GM18909 (cell line): ENCODE results near the gene AKR1C8.
"Not testable (repeated sequence)": the region's sequence is repeated elsewhere in the genome, so short reads cannot be mapped to it uniquely, and the experiment has no call there.

Source experiments
- ATAC-seq: cut with Tn5 transposase; IDR thresholded peaks from one replicate; pipeline ENCODE4 v1.9.1; 2021; ENCODE audit warnings: mild to moderate bottlenecking; ENCODE audit not compliant: unreplicated experiment, poor library complexity

The AKR1C8 gene

DNA sequence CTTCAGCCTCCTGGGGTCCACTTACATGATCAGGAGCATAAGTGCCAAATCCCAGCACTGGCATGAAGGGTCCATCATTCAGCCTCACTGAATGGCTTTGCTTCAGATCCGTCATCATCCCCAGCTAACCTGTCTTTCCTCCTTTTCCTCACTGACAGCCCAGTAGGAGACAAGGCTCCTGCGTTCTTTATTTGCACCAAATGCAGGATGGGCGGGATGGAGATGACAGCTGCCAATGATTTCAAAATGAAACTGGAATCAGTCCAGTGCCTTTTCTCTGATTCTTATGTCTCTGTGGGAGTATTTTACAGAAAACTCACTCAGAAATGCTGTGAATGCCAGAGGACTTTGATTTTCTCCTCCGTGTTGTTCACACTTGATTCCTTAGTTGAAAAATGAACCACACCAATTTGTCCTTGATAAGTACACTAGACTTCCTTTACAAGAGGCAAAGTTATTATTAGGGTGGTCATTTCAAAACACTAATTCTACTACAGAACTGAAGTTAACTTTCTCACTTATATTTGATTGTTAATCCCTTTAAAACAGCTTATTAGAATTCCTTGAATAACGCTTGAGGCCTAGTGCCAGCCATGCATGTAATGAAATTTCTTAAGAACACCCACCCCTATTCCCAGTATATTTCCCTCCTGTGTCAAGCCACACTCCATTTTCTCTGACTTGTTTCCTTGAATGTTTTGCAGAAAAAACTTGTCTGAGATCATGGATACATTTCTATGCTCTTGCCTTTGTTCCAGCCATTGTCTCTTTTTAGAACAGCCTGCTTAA is at the start of gene AKR1C8:
TSS of gene AKR1C8 (minus strand) at position 164 of the 789 bp plus-strand sequence. CDS start at position 118, 46 bp downstream.
- no peak for ATAC-seq

DNA sequence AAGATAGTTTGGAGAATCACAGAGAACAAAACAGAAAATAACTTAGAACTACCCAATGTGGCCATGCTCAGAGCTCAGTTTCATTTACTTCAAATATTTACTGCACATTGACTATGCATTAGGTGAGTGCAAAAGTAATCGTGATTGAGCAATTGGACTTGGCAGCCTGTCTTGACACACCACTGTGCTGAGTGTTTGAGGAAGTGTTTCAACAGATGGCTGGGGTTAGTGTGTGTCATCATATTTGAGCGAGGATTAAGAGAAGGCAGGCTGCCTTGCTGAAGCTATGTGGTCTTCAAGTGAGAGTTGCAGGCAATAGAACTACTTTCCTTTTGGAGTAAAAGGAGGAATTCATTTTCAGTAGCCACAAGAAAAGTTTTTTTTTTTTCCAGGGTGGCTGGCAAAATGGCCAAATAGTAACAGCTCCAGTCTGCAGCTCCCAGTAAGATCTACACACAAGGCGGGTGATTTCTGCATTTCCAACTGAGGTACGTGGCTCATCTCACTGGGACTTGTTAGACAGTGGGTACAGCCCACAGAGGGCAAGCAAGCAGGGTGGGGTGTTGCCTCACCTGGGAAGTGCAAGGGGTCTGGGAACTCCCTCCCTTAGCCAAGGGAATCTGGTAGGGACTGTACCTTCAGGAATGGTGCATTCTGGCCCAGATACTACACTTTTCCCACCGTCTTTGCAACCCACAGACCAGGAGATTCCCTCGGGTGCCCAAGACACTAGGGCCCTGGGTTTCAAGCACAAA is 49.3 kb upstream of the AKR1C8 start:
- no peak for ATAC-seq

DNA sequence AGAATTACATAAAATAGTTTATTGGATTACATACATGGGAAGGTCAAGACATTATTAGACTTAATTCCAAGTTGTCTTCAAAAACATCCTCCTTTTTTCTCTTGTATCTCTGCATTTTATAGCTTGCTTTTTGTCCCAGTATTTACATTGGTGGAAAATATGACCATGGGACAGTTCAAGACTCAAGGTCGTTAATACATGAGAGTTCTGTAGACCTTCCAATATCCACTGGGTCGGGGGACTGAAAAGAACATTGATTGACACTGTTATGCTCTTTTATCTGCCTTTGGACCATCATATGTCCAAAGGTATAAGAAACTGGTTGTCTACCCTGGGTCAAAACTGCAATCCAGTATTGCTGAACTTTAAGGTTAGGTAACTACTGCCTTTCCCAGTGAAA is 48.4 kb upstream of the AKR1C8 start:
- no peak for ATAC-seq

DNA sequence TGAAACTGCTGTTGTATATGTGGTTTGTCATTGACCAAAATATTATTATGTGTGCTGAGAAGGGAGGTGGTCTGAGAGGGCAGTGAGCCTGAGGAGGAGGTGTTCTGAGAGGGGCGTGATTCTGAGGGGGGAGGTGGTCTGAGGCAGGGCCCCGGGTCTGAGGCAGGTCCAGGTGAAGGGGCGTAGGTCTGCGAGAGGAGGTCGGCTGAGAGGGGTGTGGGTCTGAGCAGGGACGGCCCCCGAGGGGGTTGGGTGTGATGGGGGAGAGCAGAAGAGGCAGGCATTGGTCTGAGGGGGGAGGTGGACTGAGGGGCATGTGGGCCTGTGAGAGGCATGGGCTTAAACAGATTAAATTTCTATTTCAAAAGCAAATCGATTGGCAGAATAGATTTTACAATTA is 44.1 kb upstream of the AKR1C8 start:
- no peak for ATAC-seq

DNA sequence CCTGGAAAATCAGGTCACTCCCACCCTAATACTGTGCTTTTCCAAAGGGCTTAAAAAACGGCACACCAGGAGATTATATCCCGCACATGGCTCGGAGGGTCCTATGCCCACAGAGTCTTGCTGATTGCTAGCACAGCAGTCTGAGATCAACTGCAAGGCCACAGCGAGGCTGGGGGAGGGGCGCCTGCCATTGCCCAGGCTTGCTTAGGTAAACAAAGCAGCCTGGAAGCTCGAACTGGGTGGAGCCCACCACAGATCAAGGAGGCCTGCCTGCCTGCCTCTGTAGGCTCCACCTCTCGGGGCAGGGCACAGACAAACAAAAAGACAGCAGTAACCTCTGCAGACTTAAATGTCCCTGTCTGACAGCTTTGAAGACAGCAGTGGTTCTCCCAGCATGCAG is 38.0 kb upstream of the AKR1C8 start:
- ATAC-seq = not testable (repeated sequence)

DNA sequence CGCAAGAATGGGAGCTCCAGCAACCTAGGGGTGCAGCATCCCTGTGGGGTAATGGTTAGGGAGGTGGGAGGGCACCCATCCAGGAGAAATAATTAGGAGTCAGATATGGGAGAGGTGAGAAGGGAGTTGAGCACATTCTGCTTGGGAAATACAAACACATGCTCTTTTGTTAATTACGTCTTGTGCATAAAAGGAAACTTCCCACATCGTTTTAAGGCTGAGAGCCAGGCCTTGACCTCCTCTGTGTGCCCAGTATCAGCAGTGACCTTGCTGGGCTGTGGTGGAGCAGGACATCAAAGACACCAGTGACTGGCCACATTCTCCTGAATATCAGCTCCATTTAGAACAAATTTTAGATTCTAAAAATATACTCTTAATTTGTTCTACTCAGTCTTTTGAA is 34.3 kb upstream of the AKR1C8 start:
- ATAC-seq = no peak

DNA sequence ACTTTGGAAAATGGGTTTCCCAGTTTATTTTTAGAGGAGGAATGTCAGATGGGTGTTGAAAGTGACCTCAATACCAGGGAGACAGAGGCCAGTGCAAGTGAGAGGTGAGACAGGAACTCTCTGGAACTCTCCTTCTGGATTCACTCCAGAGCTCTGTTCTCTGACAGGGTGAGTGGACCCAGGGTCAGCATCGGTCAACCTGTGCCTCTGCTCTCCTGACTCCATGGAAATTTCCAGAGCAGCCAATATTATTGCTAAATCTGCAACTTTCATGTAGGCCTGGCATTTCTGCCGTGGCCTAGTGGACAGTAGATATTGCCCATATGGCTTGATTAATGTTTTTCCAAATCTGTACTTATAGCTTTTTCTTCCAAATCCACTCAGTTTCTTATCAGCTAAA is 31.9 kb upstream of the AKR1C8 start:
- no peak for ATAC-seq

DNA sequence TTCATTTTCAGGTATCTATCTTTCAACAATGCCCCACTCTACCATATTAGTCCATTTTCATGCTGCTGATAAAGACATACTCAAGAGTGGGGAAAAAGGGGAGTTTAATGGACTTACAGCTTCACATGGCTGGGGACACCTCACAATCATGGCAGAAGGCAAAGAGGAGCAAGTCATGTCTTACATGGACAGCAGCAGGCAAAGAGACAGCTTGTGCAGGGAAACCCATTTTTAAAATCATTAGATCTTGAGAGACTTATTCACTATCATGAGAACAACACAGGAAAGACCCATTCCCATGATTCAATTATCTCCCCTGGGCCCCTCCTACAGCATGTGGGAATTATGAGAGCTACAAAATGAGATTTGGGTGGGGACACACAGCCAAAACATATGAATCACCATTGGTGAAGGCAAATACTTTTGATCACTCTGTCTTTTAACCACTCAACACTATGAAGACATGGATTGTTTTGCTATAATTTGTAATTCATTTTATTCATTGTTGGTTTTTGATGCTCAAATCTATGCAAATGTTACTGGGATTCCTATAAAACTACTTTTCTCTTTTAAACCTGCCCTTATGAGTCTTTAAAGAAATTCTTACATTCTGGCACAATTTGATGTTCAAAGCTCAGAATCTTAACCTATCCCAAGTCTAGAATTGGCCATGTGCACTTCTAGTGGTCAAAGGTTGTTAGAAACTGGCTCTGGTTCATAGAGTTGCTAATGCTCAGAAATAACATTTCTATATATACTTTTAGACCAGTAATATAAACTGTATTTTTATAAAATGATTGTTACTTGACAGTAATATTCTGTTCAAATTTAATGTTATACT is 27.0 kb upstream of the AKR1C8 start:
- no peak for ATAC-seq

DNA sequence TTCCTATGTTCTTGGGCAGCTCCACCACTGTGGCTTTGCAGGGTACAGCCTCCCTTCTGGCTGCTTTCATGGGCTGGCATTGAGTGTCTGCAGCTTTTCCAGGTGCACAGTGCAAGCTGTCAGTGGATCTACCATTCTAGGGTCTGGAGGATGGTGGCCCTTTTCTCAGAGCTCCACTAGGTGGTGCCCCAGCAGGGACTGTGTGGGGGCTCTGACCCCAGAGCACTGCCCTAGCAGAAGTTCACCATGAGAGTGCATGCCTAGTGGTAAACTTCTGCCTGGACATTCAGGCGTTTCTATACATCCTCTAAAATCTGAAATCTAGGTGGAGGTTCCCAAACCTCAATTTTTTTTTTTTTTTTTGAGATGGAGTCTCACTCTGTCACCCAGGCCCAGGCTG is 25.3 kb upstream of the AKR1C8 start:
- not testable (repeated sequence) for ATAC-seq

DNA sequence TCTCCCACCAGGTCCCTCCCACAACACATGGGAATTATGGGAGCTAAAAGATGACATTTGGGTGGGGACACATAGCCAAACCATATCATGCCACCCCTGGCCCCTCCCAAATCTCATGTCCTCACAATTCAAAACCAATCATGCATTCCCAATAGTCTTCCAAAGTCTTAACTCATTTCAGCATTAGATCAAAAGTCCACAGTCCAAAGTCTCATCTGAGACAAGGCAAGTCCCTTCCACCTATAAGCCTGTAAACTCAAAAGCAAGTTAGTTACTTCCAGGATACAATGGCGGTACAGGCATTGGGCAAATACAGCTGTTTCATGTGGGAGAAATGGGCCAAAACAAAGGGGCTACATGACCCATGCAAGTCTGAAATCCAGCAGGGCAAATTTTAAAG is 24.8 kb upstream of the AKR1C8 start:
- ATAC-seq = not testable (repeated sequence)

DNA sequence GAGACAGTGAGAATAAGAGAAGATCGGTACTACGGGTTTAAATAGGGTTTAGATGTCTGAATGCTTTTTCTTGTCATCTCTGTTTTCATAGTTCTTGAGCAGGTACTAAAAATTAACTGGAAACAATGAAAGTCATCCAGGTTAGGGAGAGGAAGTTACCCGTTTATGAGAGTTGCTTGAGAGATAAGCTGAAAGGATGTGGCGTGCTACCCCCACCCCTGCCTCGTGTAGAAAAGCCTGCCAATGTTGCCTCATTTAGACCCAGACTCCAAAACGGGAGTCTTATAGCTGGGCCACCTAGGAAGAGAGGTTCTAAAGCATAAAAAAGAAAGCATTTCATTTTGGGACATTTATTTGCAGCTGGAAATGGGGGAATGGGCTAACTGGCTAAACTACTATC is 21.8 kb upstream of the AKR1C8 start:
- ATAC-seq = no peak

DNA sequence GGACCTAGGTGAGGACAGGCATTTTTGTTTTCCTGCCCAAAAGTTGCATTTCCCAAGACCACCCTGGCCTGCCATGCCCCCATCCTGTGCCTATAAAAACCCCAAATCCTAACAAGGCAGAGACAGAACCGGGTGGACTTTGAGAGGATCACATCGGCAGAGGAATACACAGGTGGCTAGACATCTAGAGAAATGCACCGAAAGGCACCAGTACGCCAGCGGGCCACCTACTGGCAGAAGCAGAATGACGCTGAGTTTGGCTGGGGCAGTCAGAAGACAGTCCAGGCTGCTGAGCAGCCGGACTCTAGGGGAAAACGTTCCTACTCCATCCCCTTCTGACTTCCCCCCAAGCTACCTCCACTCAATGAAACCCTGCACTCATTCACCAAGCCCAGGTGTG is 14.4 kb upstream of the AKR1C8 start:
- no peak for ATAC-seq

DNA sequence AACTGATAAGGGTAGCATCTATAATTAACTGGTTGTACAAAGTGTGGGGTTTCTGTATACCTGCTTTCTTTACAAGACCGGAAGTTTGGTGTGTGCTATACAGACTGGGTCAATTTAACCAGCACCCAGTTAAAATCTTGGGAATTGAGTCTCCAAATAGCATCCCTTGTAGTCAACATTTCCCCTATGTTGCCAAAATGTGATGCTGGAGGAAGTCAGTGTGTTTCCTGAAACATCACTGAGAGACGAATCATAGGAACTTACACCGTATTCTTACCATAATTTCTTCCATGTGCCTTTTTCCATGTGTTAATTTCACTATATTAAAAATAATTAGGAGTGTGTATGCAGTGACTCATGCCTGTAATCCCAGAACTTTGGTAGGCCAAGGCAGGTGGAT is 13.4 kb upstream of the AKR1C8 start:
- no peak for ATAC-seq

DNA sequence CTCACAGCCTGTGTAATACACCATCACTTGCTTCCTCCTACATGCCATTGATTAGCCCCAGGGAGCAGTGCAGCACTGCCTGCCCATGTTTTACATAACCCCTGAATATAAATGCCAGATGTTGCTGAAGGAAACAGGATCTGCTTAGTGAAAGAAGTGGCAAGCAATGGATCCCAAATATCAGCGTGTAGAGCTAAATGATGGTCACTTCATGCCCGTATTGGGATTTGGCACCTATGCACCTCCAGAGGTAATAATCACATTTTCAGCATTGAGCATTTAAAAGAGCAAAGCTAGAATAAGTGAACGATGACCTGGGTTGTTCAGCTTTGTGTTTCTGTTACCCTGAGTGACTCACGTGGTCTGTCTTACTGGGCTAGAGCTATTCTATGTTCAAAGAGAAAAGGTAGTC is 11.8 kb upstream of the AKR1C8 start, which contains the start of gene AKR1C4:
TSS of gene AKR1C4 (plus strand) at position 136 of the 412 bp plus-strand sequence. CDS start at position 167, 31 bp downstream.
- no peak for ATAC-seq

DNA sequence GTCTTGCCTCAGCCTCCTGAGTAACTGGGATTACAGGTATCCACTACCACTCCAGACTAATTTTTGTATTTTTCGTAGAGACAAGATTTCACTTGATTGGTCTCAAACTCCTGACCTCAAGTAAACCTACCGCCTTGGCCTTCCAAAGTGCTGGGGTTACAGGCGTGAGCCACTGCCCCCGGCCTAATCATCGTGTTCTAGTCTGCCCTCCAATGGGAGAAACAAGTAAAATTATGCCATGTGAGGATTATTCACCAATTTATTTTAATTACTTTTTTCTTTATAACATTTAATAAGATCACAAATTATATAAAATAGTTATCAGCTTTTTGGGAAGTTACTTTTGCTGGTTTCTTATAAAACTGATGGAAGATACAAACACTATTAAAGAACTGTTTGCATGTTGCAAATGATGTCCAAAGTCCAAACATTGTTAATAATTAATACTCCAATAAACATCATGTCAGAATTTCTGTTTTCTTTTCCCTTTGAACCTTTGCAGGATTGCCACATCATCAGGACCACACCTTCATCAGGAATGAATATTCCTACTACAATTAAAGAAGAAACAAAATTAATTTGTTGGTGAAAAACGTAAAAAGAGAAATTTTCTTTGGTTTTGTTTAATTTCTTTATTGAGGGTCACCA is 10.9 kb upstream of the AKR1C8 start:
- ATAC-seq = no peak

DNA sequence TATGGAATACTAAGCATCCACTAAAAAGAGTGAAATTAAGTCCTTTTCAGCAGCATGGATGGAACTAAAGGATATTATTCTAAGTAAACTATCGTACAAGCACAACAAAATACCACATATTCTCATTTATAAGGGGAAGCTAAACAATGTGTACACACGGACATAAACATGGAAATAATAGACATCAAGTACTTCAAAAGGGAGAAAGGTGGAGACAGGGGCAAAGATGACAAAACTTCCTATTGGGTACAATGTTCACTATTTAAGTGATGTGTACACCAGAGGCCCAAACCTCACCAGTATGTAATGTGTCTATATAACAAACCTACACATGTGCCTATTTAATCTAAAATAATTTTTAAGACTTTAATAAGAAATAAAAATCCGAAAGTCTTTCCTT is 9.5 kb upstream of the AKR1C8 start:
- no peak for ATAC-seq

DNA sequence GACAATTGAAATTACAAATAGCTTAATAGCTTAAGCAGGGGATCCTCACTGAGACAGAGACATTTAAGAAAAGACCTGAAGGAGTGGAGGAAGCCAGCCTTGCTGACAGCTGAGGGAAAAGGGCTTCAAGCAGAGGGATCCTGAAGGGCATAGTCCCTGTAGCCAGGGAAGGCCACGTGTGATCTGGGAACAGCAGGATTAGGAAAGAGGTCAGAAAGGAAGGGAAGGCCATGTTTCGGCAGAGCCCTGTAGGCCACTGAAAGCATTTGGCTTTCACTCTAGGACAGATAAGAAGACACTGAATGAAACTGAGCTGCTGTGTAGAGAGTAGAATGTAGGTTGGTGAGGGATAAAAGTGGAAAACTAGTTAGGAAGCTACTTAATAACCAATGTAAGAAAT is 3.4 kb upstream of the AKR1C8 start:
- ATAC-seq = no peak

DNA sequence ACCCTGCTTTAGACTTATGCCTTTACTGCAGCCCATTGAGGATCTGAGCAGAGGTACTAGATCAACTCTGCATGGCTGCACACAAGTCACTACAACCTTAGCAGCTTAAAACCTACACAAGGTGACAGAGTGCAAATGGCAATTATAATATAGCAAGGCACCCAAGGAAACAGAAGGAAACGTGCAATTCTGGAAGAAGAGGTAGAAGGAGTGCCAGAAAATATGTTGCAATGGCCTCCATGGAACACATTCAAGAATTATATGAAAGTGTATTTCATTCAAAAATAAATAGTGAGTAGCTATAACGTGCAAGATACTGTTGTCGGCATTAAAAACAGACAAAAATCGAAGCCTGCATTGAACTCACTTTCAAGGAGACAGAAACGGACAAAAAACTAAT is 2.9 kb upstream of the AKR1C8 start:
- no peak for ATAC-seq

DNA sequence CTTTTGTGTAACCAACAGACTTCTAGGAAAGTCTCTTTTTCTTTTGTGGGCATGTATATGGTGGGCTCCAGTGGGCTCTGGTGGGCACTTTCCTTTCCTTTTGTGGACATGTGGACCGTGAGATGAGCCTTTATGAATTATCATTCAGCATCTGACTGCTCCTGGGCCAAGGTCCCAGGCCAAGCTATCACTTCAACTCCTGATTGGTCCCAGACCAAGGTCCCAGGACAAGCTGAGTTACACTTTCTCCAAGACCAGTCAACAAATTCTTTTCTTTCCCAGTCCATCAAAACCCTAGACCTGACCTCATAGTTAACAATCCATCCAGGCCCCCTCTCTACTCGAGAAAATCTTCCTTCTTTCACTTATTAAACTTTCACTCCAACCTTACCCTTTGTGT is 1.0 kb downstream of the AKR1C8 start:
- ATAC-seq = no peak

DNA sequence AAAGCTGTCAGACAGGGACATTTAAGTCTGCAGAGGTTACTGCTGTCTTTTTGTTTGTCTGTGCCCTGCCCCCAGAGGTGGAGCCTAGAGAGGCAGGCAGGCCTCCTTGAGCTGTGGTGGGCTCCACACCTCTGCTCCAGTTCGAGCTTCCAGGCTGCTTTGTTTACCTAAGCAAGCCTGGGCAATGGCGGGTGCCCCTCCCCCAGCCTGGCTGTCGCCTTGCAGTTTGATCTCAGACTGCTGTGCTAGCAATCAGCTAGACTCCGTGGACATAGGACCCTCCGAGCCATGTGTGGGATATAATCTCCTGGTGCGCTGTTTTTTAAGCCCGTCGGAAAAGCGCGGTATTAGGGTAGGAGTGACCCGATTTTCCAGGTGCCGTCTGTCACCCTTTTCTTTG is 4.4 kb downstream of the AKR1C8 start:
- not testable (repeated sequence) for ATAC-seq
